Activated T-cell treated with anti-CD3 and anti-CD28 coated beads for 48 hours (primary cell): ENCODE measurements around the gene BRINP2.

Experiments
- DNase-seq: peaks from one replicate; pipeline ENCODE4 v3.0.0-alpha.2; 2020; ENCODE audit warnings: low read depth

Gene BRINP2

DNA sequence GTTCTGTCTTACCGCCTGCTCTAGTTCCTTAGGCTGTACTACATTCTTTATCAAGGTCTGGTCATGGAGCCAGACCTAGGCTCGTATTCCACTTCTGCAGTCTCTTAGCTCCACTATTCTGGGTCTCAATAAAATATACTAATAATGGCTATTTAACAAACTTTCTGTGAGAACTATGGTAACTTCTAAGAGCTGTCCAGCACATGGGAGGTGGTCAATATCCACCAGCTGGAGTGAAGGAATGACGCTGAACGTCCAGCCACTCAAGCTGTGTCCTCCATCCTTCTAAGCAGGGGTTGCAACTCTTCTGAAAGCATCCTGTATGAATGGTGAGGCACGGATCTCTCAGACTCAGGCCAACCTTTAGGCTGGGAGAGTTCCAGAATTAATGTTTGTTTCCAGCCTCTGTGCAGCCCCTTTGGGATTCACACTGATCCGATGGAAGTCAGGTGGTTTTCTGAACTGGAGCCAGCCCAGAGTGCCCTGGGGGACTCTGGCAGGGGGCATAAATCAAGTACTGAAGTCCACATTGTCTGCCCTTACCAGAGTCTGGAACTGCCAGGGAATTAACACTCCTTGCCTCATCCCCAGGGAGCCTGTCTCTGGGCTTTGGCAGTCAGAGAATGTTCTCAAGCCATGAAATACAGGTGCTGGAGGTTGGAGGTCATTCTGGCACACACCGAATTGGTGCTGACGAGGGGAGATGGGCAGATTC, 57.4 kb downstream of the BRINP2 start:
- DNase-seq = no peak

GRCh38 chr1:177228693-177229065, 57.9 kb downstream of the BRINP2 start:
- no peak for DNase-seq

DNA sequence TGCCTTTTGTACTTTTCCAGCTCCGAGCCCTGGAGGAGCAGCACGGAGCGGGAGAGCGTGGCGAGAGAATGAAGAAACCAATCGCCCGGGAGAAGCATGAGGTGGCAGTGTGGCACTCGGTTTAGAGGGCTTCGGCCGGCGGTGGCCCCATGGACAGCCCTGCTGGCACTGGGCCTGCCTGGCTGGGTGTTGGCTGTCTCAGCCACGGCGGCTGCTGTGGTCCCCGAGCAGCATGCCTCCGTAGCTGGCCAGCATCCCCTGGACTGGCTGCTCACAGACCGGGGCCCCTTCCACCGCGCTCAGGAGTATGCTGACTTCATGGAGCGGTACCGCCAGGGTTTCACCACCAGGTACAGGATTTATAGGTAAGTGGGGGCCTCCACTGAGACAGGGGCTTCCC, 59.0 kb downstream of the BRINP2 start:
- DNase-seq = no peak

GRCh38 chr1:177230228-177231016, 59.7 kb downstream of the BRINP2 start:
- DNase-seq = no peak

GRCh38 chr1:177235350-177235749, 64.6 kb downstream of the BRINP2 start:
- DNase-seq = no peak

DNA sequence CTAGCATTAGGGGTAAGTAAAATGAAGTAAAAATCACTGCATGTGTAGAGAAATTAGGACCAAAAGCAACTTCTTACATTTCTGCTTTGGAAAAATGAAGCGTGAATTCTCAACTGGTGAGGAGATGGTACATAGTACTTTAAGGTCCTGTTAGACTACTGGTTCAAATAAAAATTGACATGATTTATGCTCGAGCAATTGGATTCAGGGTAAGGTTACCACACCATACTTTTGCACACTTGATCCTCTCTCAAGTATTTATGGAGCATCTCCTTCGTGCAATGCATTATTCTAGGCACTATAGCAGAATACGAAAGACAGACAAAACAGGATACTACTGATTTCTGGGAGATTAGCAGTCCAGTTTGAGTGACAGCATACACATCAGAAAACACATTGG, 66.2 kb downstream of the BRINP2 start:
- DNase-seq = no peak

GRCh38 chr1:177238967-177239366, 68.2 kb downstream of the BRINP2 start:
- DNase-seq = no peak

GRCh38 chr1:177239792-177240191, 69.0 kb downstream of the BRINP2 start:
- no peak for DNase-seq

DNA sequence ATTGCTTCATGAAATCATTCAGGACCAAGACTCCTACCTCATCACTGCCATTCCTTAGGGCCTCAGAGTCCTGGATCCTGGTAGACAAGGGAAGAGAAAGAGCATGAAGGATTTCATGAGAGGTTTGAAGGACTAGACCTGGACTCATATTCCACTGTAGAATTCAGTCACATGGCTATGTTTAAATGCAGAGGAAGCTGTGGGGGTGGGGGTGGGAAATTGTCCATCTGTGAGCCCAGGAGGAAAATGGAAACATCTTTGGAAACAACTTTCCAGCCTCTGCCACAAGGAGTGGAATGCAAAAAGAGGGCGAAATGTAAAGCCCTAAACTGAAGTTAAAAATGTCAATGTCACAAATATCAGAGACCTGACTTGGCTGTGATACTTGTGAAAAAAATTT, 73.0 kb downstream of the BRINP2 start:
- DNase-seq = no peak

GRCh38 chr1:177246710-177247580, 76.2 kb downstream of the BRINP2 start:
- no peak for DNase-seq

DNA sequence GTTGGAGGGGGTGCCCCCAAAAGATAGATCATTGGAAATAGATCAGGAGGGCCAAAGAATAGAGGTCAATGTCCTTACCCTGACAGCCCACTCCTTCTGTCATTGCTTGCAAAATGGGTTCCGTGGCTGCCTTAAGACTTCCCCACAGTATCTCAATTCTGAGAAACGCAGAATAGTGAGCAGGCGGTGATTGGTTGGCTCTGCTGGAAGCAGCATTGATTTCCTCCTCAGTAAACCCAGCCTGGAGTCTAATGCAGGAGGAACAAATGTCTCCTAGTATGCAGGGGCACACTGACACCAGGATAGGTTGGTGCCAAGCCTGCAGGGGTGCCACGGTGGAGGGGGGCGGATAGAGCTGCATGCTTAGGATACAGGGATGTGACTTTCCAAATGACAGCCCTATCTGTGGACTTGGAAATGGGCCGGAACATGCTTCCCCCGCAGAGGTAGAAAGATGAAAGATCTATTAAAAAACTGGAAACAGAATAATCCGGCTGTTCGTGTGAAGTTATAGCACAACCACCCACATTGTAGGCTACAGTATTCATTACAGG, 76.9 kb downstream of the BRINP2 start:
- DNase-seq = no peak

GRCh38 chr1:177248258-177248657, 77.5 kb downstream of the BRINP2 start:
- DNase-seq = no peak

DNA sequence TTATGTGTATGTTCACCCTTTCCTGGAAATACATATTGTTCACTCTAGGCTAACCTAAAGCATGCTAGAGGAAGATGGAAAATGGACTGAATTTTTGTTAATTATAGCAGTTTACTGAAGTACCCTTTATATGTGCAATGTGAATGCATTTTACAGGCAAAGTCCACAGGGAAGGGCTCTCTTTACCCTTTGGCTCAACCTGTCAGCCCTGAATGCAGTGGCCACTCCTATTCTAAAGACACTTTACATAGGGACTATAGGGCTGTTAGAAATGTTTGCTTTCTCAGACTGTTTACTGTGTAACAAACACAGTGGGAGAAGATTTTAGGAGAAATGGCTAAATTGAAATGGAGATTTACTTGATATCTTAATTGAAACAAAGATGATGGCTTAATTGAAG, 78.5 kb downstream of the BRINP2 start:
- DNase-seq = no peak

DNA sequence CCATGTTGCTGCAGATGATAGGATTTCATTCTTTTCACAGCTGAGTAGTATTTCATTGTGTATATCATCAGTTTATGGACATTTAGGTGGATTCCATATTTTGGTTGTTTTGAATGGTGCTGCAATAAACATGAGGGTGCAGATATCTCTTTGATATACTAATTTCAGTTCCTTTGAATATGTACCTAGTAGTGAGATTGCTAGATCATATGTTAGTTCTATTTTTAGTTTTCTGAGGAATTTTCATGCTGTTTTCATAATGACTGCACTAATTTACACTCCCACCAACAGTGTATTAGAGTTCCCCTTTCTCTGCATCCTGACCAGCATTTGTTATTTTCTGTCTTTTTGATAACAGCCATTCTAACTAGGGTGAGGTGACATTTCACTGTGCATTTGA, 82.1 kb downstream of the BRINP2 start:
- no peak for DNase-seq

- DNase-seq = no peak
These were observed 84.7 kb downstream of the BRINP2 start for GRCh38 chr1:177255411-177255810.

GRCh38 chr1:177256153-177257075, 85.7 kb downstream of the BRINP2 start:
- peak; percentile 1 for DNase-seq

GRCh38 chr1:177257128-177257527, 86.4 kb downstream of the BRINP2 start:
- no peak for DNase-seq

- no peak for DNase-seq
These were observed 86.8 kb downstream of the BRINP2 start for GRCh38 chr1:177257576-177257975.

DNA sequence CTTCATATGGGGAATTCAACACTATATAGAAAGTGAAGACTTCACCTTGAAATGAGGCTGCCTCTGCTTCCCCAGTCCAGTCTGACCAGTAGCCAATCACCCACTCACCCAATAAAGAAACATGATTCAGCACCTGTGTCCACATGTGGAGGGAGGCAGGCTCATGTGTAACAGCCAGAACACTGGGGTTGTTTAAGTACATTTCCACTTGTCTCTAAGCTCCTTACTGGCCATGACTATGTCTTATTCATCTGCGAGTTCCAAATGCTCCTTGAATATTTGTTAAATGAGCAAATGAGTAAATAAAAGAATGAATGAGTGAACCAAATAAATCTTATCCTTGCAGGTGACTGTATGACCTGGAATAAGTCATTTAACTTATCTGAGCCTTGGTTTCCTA, 100.1 kb downstream of the BRINP2 start:
- no peak for DNase-seq

DNA sequence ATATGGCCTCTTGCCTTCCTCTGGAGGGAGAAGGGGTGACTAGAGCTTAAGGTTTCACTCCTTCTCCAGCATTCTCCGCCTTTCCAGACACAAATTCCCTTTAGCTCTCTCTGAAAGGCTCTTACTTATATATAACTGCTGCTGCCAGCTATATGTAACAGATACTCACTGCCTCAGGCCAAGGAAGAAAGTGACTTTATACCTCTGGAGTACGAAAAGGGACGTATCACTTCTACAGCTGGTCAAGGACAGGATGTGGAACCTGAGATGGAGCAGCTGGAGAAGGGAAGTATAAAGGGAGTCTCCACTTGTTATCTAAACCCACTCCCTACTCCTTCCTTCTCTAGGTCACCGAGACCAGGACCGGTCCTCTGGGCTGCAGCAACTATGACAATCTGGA, 102.4 kb downstream of the BRINP2 start:
- DNase-seq = no peak

- DNase-seq = no peak
These were observed 104.0 kb downstream of the BRINP2 start for GRCh38 chr1:177274687-177275211.
